Stimulated activated CD4-positive, alpha-beta T cell treated with anti-CD3 and anti-CD28 coated beads, Interleukin-4, amount 100 ng/mL, for 1 hour (primary cell): Measurements from ENCODE around the gene SNCAIP.

Experiments used
- DNase-seq: peaks from one replicate; pipeline ENCODE4 v3.0.0-alpha.2; 2020

Gene SNCAIP

GRCh38 chr5:122401976-122402725 lies 90.1 kb downstream of the SNCAIP start:
- no peak for DNase-seq

GRCh38 chr5:122402955-122403685 lies 91.1 kb downstream of the SNCAIP start:
- no peak for DNase-seq

- no peak for DNase-seq
Observed at GRCh38 chr5:122404018-122404417, 92.0 kb downstream of the SNCAIP start.

GRCh38 chr5:122404653-122405362 lies 92.8 kb downstream of the SNCAIP start:
- DNase-seq = no peak

- no peak for DNase-seq
Observed at GRCh38 chr5:122405751-122406150, 93.7 kb downstream of the SNCAIP start.

GRCh38 chr5:122406181-122406580 lies 94.1 kb downstream of the SNCAIP start:
- DNase-seq = no peak

- DNase-seq = no peak
Observed at GRCh38 chr5:122408592-122409224, 96.7 kb downstream of the SNCAIP start.

- DNase-seq = no peak
Observed at GRCh38 chr5:122412966-122413365, 100.9 kb downstream of the SNCAIP start.

GRCh38 chr5:122413722-122414121 lies 101.7 kb downstream of the SNCAIP start:
- DNase-seq = no peak

GRCh38 chr5:122415030-122415800 lies 103.2 kb downstream of the SNCAIP start:
- DNase-seq = no peak

- DNase-seq = no peak
Observed at GRCh38 chr5:122415801-122416120, 103.7 kb downstream of the SNCAIP start.

- DNase-seq = no peak
Observed at GRCh38 chr5:122419142-122419894, 107.3 kb downstream of the SNCAIP start.

GRCh38 chr5:122420091-122420490 lies 108.1 kb downstream of the SNCAIP start:
- no peak for DNase-seq

GRCh38 chr5:122420537-122421236 lies 108.7 kb downstream of the SNCAIP start:
- DNase-seq = no peak

- no peak for DNase-seq
Observed at GRCh38 chr5:122421374-122422079, 109.5 kb downstream of the SNCAIP start.

GRCh38 chr5:122423221-122423620 lies 111.2 kb downstream of the SNCAIP start:
- no peak for DNase-seq

GRCh38 chr5:122424132-122424531 lies 112.1 kb downstream of the SNCAIP start:
- no peak for DNase-seq

- no peak for DNase-seq
Observed at GRCh38 chr5:122426301-122426700, 114.3 kb downstream of the SNCAIP start.

GRCh38 chr5:122427621-122428020 lies 115.6 kb downstream of the SNCAIP start:
- no peak for DNase-seq

- no peak for DNase-seq
Observed at GRCh38 chr5:122429545-122430318, 117.7 kb downstream of the SNCAIP start.
